ENCODE data around the gene AFDN.

Gene AFDN

DNA sequence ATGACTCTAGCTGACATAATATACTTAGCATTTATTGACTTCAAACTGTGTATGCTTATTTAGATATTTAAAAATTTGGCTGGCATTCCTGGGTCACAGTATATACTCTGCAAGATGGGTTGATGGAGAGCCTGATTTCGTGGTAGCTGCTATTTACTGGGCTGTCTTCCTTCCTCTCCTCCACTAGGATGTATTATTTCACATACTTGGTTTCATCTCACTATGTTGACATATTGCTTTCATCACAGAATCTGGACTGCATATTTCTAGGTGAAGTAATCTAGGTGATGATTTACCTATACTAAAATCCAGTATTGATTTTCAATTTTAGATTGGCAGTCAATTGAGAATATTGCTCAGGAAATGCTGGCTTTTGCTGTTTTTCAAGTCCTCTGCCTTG, 15.7 kb downstream of the AFDN start:
- DNase-seq (ENCODE audit: low read depth) = no peak

DNA sequence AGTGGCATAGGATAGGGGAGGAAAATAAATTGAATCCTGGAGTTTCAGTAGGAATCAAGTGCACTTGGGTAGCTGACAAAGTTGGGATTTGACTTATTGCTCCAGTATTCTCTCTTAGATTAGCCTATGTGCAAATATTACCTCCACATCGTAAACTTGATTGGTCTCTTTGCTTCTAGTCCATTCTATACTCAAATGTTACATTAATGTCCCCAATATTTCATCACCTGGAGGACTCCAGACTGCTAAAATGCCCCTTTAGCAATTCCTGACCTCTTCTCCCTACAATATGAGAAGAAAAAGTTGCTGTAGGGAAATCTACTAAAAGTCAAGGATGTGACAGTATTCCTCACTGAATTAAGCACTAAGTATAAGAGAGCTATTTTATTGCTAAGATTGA, 16.3 kb downstream of the AFDN start:
- DNase-seq (ENCODE audit: low read depth) = no peak

DNA sequence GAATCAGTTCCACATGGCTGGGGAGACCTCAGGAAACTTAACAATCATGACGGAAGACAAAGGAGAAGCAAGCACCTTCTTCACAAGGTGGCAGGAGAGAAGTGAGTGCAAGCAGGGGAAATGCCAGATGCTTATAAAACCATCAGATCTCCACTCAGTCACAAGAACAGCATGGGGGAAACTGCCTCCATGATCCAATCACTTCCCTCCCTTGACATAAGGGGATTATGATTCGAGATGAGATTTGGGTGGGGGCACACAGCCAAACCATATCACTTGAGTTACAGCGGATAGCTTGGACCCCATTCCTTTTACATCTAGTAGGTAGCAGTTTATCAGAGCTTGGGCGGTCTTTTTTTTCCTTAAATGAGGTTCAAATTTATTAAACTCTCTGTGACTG, 19.1 kb downstream of the AFDN start:
- no peak for DNase-seq (ENCODE audit: low read depth)

DNA sequence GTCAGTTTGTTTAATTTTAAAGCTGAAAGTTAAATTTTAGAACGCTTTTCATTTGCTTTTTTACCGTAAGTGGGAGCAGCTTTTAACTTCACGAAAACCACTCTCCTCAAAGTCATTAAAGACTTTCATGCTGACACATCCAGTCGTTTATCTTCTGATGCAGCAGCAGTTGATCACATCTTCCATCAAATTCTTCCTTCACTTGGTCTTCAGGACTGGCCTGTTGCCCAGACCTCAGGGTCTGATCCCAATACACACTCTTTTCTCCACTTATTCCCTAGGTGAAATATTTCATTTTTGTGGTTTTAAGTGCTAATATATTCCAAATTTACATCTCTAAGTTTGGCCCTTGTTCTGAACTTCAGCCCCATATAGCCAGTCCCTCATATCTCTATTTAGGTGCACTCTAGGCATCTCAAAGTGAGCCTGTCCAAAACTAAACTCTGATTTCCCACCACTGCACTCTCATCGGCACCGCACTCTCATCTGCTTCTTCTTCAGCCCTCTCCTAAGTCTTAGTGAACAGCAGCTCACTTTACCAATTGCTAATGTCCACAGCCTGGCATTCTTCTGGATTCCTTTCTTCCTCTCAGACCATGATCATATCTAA, 20.4 kb downstream of the AFDN start:
- DNase-seq (ENCODE audit: low read depth) = no peak

DNA sequence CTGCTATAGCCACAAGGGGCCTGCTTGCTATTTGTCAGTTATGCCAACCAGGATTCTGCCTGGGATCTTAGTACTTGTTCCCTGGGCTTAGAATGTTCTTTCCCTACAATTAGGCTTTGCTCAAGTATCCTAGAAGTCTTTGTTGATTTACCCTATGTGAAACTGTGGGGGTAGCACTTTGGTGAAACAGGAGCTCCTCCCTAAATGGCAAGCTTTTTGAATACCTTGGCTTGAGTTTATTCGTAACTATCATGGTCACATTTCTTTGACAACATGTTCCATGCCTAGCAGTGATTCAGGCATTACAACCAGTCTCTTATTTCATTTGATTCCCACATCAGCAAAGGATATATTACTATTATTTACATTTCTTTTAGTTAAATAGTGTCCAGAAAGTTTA, 21.2 kb downstream of the AFDN start:
- no peak for DNase-seq (ENCODE audit: low read depth)

DNA sequence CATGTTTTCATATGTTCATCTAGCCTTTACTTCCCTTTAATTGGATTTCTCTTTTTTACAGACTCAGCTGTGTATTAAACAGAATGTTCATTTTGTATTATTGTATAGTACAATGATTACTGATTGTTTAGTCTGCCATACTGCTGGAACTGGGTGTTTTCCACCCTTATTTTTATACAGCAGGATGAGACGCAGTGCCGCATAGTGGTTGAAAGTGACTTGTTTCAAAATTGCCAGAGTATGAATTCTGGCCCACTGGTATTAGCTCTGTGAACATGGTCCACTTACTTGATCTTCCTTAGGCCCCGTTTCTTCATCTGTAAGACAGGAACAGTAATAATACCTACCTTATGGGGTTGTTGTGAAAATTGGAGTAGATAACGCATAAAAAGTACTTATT, 22.1 kb downstream of the AFDN start:
- DNase-seq (ENCODE audit: low read depth) = no peak

DNA sequence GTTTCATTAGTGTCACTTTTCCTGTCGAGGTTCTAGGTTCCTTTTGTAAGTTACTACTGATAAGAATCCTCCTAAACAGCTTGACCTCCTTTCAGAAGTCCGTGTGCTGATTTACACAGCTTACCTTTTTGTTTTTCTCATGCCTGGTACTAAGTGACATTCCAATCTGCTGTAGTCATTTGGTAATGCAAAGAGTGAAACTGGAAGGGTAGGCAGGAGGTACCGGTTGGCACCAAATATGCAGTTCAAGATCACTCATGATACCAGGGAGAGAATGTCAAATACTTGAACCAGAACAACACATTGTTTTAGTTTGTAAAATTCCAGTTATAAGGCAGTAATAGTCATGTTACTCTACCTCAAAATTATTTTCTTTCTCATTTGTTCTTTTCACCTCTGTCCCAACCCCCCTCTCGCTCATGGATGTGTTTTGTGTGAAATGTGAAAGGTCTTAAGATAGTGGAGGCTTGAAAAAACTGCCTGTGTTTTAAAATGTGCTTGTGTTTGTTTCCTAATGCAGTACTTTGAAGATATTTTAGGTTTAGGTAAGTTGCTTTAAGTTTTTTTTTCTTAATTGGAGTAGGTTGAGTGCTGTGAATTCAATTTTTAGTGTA, 23.2 kb downstream of the AFDN start:
- DNase-seq (ENCODE audit: low read depth) = no peak

DNA sequence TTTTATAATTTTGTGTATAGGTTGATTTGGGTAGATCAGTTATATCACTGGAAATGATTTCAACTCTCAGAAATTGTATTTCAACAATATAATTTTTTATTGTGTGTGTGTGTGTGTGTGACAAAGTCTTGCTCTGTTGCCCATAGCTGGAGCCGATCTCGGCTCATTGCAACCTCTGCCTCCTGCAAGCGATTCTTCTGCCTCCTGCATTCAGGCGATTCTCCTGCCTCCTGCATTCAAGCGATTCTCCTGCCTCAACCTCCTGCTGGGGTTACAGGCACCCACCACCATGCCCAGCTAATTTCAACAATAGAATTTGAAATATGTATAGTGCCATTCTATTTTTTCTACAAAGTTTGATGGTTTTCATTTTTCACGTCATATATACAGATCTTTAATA, 24.1 kb downstream of the AFDN start:
- DNase-seq (ENCODE audit: low read depth) = no peak

DNA sequence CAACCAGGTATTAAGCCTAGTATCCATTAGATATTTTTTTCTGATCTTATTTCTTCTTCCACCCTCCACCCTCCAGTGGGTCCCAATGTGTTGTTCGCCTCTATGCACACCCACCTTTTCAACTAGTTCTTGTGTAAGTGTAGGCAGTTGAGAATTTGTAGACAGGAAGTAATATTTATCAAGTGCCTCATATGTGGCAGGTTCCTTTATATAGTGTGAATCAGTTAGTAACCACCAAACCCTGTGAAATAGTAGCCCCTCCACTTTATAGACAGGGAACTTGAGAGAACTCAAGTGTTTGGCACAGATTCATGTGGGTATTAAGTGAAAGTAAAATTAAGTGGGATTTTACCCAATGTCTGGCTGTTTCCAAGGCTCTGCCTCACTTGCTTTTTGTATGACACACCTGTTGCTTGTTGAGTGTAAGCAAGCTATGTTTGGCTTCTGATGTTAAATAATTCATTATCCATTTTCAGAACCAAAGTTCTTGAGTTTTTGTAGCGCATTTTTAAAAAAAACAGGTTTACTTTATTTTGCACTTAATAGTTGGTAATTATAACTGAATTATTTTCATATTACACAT, 24.8 kb downstream of the AFDN start:
- no peak for DNase-seq (ENCODE audit: low read depth)

DNA sequence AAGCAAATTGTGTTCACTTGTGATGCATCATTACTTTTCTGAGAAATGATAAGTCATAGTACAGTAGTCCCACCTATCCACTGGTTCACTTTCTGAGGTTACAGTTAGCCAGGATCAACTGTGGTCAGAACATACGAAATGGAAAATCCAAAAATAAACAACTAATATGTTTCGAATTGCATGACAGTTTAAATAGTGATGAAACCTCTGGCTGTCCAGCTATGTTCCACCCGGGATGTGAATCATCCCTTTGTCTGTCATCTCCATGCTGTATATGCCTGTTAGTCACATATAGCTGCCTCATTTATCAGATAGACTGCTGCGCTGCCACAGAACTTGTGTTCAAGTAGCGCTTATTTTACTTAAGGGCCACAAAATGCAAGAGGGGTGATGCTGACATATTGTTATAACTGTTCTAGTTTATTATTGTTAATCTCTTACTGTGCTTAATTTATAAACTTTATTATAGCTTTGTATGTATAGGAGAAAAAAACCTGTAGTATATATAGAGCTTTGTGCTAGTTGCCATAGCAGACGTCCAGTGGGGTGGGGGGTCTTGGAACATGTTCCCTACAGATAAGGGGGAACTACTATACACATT, 29.2 kb downstream of the AFDN start:
- peak; percentile 66 for DNase-seq (ENCODE audit: low read depth)

DNA sequence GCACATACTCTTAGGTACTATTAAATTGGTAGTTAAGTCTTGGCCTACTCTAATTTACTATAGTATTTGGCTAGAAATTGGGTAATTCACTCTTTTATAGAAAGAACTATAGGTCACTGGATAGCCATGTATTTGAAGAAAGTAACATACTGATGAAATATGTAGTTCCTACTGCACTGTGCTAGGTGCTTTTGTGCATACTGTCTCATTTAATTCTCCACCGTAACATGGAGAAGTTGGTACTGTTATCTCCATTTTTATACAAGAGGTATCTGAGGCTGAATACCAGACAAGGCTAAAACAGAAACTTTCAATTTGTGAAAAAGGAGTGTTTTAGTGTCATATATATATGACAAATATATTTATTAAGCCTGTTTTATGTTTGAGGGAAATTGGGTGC, 29.8 kb downstream of the AFDN start:
- DNase-seq (ENCODE audit: low read depth) = no peak

DNA sequence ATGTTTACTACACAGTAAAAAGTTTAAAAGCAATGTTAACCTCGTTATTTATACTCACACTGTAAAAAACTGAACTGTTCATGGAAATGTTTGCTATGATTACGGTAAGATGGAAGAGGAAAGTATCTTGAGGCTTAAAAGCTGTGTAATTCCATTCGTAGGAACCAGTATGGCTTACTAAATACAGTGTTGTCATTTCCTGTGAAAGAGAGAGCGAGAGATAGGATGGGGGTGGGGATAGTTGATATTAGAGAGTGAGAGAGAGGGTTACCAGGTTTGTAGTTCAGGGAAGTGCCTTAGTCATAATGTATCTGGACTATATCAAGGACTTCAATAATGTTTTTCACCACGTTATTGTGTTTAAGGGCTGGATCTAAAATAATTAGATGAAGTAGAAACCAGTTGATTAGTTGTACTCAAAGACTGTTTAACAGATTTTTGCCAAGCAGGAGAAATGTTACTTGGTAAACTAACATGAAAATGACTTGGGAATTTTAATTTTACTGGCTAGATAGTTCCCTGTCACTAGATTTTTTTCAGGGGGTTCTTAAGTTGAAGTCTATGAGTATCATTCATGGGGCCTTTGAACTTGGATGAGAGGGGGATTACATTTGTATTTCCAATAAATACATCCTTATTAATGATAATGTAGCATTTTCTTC, 30.4 kb downstream of the AFDN start:
- DNase-seq (ENCODE audit: low read depth) = no peak

DNA sequence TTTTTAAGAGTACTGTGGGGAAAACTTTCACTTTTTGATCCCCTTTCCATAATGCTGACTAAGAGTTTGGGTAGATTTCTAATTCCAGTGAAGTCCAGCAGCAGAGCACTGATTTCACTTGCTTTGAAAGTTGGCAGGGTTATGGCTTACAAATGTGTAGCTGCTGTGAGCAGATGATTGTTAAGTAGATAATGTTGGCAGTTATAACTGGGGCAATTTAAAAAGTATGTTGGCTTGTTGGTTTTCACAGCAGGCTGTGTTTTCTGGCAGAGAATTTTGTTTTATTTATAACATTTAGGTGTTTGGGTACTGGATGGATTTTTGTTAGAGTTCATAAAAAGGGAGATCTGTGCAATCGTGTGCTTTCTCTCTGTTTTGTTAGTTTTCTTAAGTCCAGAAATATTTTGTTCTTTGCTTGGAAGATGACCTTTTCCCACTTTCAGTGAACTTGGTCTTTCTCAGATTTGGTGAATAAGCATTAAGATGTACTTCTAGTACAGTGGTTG, 31.4 kb downstream of the AFDN start:
- DNase-seq (ENCODE audit: low read depth) = peak; percentile 47

DNA sequence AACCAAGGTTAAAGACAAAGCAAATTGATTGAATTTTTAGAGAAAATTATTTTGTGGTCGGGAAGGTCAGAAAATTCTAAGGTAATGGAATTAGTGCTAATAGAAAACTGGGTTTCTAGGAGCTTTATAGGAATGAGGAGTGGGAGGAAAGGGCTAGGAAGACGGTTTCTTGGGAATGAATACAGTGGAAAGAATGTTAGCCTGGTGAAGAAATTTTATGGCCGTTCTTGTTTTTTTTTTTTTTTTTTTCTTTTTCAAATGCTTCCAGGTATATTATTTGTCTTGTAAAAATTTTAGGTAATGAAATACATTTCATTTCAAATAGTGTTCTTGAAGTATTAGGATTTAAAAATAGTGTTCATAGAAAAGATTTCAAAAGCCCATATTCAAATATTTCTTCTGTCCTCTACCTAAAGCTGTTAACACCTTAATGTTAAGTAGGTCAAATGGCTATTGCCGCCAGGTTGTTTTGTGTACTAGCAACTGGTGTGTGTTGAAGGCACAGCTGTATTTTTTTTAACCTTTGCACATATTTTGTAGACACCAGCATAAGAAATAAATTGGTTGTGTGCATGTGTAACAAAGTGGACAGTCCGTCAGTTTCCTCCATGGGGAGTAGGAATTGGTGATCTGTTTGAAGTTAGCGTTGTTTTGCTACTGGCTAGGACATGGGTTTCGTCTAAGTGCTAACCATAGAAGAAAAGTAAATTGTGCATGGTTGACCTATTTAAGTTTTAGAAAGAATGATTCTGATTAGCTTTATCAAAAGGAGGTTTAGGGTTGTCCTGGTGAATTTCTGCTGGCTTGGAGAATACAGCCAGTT, 32.3 kb downstream of the AFDN start:
- DNase-seq (ENCODE audit: low read depth) = no peak

DNA sequence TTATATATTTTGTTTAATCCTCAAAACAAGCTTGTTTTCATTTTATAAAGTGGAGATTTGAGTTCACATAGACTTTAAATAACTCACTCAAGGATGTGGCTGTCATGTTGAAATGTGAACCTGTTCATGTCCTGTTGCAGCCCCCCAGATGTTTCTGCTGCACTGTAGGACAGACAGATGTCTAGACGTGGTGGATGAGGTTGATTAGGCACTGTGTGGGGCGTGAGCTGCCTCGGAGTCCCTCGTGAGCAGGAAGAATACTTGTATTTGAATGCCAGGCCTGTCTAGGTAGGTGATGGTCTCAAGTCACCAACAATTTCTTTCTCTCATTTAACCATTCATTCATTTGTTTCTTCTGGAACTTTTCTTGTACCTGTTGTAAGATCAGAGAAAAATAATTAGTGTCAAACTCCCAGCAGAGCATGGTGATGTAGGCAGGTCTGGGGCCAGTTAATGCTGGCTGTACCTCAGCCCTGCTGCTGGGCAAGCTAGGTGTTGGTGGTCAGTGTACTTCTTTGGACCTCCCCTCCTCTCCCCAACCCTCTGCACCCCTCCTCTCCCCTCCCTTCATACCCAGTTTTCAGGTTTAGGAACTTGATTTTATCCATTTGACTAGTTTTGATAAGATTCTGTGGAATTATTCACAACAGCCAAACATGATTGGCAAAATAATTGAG, 34.0 kb downstream of the AFDN start:
- no peak for DNase-seq (ENCODE audit: low read depth)

DNA sequence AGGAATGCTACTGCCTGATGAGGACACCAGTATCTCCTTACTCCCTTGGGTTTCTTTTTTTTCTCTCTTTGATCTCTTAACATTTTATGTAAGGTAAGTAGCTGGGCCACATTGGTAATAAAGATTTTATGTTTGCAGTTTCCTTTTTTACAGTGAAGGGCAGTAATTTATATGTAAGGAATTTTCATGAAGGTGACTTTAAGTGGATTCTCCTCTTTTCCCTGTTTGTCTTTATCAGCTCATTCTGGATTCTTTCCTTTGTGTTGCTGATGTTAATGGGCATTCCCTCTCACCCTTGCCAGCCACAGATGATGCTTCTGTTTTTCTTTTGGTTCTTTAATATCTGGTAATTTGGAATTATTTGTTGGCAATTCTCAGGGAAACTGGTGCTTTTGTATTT, 34.7 kb downstream of the AFDN start:
- no peak for DNase-seq (ENCODE audit: low read depth)

DNA sequence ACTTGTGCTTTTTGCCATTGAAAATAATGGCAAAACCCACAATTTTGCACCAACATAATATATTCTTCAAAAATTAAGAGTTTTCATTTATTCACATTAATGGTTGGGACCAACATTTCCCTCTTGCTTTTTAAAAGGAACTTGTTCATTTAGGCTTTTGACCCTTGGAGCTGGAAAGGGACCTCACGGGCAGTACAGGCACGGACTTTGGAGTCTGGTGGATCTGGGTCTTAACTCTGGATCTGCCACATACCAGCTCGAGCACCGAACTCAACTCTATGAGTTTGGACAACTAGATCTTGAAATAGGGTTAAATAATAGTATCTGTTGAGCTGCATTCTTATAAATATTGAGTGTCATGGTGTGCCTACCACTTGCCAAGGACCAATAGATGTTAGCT, 37.2 kb downstream of the AFDN start:
- DNase-seq (ENCODE audit: low read depth) = no peak

DNA sequence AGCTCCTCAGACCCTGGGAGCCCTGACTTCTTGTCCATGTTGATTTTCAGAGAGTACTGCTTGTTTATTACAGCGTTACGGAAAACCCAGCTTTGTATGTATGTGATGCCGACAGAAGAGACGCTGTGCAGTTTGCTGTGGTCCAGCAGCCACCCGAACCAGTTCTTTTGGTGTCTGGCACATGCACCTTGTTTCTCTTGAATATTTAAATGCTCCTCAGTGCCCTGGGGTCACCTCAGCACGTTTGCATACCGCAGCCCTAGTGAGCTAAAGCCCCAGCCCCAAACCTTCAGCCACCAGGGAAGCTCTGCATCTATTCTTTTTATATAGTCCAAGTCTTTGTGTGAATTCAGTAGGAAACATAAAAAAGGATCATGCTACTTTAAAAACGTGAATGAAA, 39.9 kb downstream of the AFDN start:
- DNase-seq (ENCODE audit: low read depth) = no peak

DNA sequence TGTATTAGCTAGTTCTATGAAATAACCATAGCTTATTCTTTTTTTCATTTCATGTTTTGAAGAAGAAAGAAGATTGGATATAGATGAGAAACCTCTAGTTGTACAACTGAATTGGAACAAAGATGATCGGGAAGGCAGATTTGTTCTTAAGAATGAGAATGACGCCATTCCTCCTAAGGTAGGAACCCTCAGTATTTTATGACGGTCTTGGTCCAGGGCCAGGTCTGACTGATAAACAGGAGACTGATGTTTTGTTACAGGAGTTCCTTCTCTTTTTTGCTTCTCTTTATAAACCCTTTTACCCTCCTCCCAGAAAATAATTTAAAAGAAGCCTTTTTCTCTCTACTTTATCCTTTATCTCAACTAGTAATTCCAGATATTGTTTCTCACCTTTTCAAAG, 43.6 kb downstream of the AFDN start:
- DNase-seq (ENCODE audit: low read depth) = no peak

DNA sequence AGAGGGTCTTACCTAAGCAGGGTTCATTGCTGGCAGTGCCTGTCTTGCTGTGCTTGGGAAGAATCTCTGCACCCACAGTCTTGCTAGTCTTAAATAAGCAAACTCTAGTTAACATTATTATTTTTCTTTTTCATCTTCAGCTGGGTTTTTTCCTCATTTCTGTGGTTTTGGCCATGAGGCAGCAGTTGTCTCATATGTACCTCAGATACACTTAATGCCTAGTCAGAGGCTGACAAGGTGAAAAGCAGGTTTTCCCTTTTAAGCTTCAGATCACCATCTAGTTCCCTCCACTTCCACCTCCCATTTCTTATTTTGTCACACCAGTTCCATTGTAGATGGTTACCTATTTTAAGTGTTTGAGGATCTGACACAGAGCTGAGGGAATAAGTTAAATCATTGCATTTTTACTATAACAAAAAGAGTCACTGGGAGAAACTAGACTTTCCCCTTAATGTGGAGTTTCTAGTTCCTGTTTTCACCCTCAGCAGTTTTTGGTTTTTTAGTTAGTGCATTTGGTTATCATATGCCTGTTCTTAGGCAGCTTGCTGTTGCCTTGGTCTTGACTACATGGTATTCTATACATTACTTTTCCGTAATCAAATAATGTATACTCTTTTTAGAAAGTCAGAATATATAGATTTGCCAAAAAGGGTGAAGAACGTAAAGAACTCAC, 46.0 kb downstream of the AFDN start:
- DNase-seq (ENCODE audit: low read depth) = no peak
